Transverse colon (tissue), 1 donor: ENCODE results near the gene CLEC4D.

Experiments used
- EP300 ChIP-seq: sonication (generic); formaldehyde crosslinking; IDR thresholded peaks from one replicate; pipeline ENCODE4 v1.6.1; 2017; ENCODE audit warnings: antibody characterized with exemption, low read depth
- POLR2A ChIP-seq: fragments of 450-650 bp; IDR thresholded peaks from one replicate; pipeline ENCODE4 v1.6.1; 2016; ENCODE audit warnings: antibody characterized with exemption, mild to moderate bottlenecking, moderate library complexity

- TF ChIP-seq EP300 (no peak), POLR2A (no peak)
Measured at GRCh38 chr12:8527250-8528130, 14.2 kb downstream of the CLEC4D start.
